Astrocyte (in vitro differentiated cells and primary cell): ENCODE results near the gene SCAPER. TPM values are rescaled to one million over a fixed set of nuclear protein-coding genes. Genes with fewer than 3 reads are reported as not detected.

Source experiments
- DNase-seq: peaks from one replicate; pipeline ENCODE4 v3.0.0-alpha.2; 2010; ENCODE audit warnings: low read depth
- FAIRE-seq: peaks from 2 replicates; lab custom pipeline; 2011; peaks lifted over from hg19 to GRCh38; lab: Jason Lieb, UNC
- H2AFZ ChIP-seq: 2 replicates; pipeline ENCODE4 v1.6.0; 2012; ENCODE audit warnings: low read depth, low read length, inconsistent platforms
- H3K27ac ChIP-seq: 2 replicates; pipeline ENCODE4 v1.5.1; 2011; ENCODE audit warnings: low read depth, low read length, inconsistent platforms
- H3K27me3 ChIP-seq: 2 replicates; pipeline ENCODE4 v1.6.0; 2011; ENCODE audit warnings: low read length, inconsistent platforms; ENCODE audit not compliant: insufficient read depth
- H3K36me3 ChIP-seq: 2 replicates; pipeline ENCODE4 v1.5.1; 2011; ENCODE audit warnings: low read length, inconsistent platforms; ENCODE audit not compliant: insufficient read depth
- H3K4me1 ChIP-seq: 2 replicates; pipeline ENCODE4 v1.5.1; 2011; ENCODE audit warnings: low read length, inconsistent platforms; ENCODE audit not compliant: insufficient read depth
- H3K4me2 ChIP-seq: 2 replicates; pipeline ENCODE4 v1.6.0; 2012; ENCODE audit warnings: low read length, inconsistent platforms
- H3K4me3 ChIP-seq: 2 replicates; pipeline ENCODE4 v1.5.1; 2011; ENCODE audit warnings: low read depth, mild to moderate bottlenecking, low read length, inconsistent platforms; ENCODE audit not compliant: insufficient read depth
- H3K79me2 ChIP-seq: 2 replicates; pipeline ENCODE4 v1.6.0; 2012; ENCODE audit warnings: mild to moderate bottlenecking, low read length, inconsistent platforms; ENCODE audit not compliant: insufficient read depth
- H3K9ac ChIP-seq: 2 replicates; pipeline ENCODE4 v1.6.0; 2012; ENCODE audit warnings: mild to moderate bottlenecking, low read length, inconsistent platforms
- H3K9me3 ChIP-seq: 2 replicates; pipeline ENCODE4 v1.5.1; 2012; ENCODE audit warnings: low read depth, mild to moderate bottlenecking, low read length, inconsistent platforms; ENCODE audit not compliant: insufficient read depth
- H4K20me1 ChIP-seq: 2 replicates; pipeline ENCODE4 v1.6.0; 2012; ENCODE audit warnings: low read length, inconsistent platforms; ENCODE audit not compliant: insufficient read depth
- H3K27ac Mint-ChIP-seq: one replicate; pipeline ENCODE4 v1.8.0; 2021; ENCODE audit warnings: mild to moderate bottlenecking, mixed read lengths; ENCODE audit not compliant: unreplicated experiment
- H3K27me3 Mint-ChIP-seq: one replicate; pipeline ENCODE4 v1.8.0; 2021; ENCODE audit warnings: low read depth, mixed read lengths; ENCODE audit not compliant: unreplicated experiment
- H3K36me3 Mint-ChIP-seq: one replicate; pipeline ENCODE4 v1.8.0; 2021; ENCODE audit warnings: low read depth, mixed read lengths; ENCODE audit not compliant: unreplicated experiment
- H3K4me1 Mint-ChIP-seq: one replicate; pipeline ENCODE4 v1.8.0; 2021; ENCODE audit warnings: low read depth, mixed read lengths; ENCODE audit not compliant: unreplicated experiment
- H3K4me3 Mint-ChIP-seq: one replicate; pipeline ENCODE4 v1.8.0; 2021; ENCODE audit warnings: mild to moderate bottlenecking, moderate library complexity, mixed read lengths; ENCODE audit not compliant: unreplicated experiment
- H3K9me3 Mint-ChIP-seq: one replicate; pipeline ENCODE4 v1.8.0; 2021; ENCODE audit warnings: mild to moderate bottlenecking, mixed read lengths; ENCODE audit not compliant: unreplicated experiment
- CTCF ChIP-seq: IDR thresholded peaks from 2 replicates; pipeline ENCODE4 v1.5.1; 2011; ENCODE audit warnings: low read depth, mild to moderate bottlenecking, inconsistent platforms, low read length, moderate library complexity; ENCODE audit not compliant: insufficient read depth
- EZH2 ChIP-seq: IDR thresholded peaks from 2 replicates; pipeline ENCODE4 v1.6.1; 2012; ENCODE audit warnings: mild to moderate bottlenecking, low read length, inconsistent platforms; ENCODE audit not compliant: insufficient read depth
- total RNA-seq: library from RNA; stranded (reverse); gene quantifications from 2 replicates; pipeline ENCODE4 v1.2.1, GENCODE V29; 2021

The SCAPER gene
- total RNA-seq, 1 donor from 2014 or later = 8.6 TPM

- Mint-ChIP-seq H3K4me1 (peaks cover 9% of the 10 kb centered on the region), H3K9me3 (peaks cover 16% of the 10 kb centered on the region), H3K4me3 (peak overlapping the region; percentile 20), H3K27ac (peak overlapping the region; percentile 43), H3K36me3 (peaks cover 6% of the 10 kb centered on the region), H3K27me3 (peaks cover 54% of the 10 kb centered on the region)
- H3K9me3 ChIP-seq = peaks cover 2% of the 10 kb centered on the region
- H4K20me1 ChIP-seq = peaks cover 17% of the 10 kb centered on the region
- H3K9ac ChIP-seq = no peak overlapping the region
- peak overlapping the region; percentile 34 for H3K4me3 ChIP-seq
- H3K27me3 ChIP-seq = peaks cover 66% of the 10 kb centered on the region
- no peak overlapping the region for H2AFZ ChIP-seq
- peaks cover 16% of the 10 kb centered on the region for H3K4me1 ChIP-seq
- FAIRE-seq = no peak
- H3K36me3 ChIP-seq = no peaks in the 10 kb centered on the region
- TF ChIP-seq CTCF = no peak
- peak; percentile 90 for TF ChIP-seq EZH2
- no peaks in the 10 kb centered on the region for H3K79me2 ChIP-seq
- no peak overlapping the region for H3K27ac ChIP-seq
- no peak for DNase-seq
- H3K4me2 ChIP-seq = peak overlapping the region; percentile 80
These were observed 559.1 kb downstream of the SCAPER start for GRCh38 chr15:76345880-76346668.

- Histone ChIP-seq H3K9me3 (peaks cover 2% of the 10 kb centered on the region), H3K27ac (no peak overlapping the region), H3K36me3 (no peaks in the 10 kb centered on the region), H2AFZ (no peak overlapping the region), H4K20me1 (peaks cover 22% of the 10 kb centered on the region), H3K4me2 (peak overlapping the region; percentile 80), H3K9ac (no peak overlapping the region), H3K79me2 (no peaks in the 10 kb centered on the region), H3K27me3 (peaks cover 71% of the 10 kb centered on the region), H3K4me1 (peaks cover 16% of the 10 kb centered on the region), H3K4me3 (no peak overlapping the region)
- H3K27me3 Mint-ChIP-seq = peaks cover 59% of the 10 kb centered on the region
- peaks cover 16% of the 10 kb centered on the region for H3K9me3 Mint-ChIP-seq
- DNase-seq (no peak), FAIRE-seq (no peak)
- no peak for TF ChIP-seq CTCF
- peak; percentile 43 for TF ChIP-seq EZH2
- H3K4me3 Mint-ChIP-seq = peak overlapping the region; percentile 5
- H3K27ac Mint-ChIP-seq = peak overlapping the region; percentile 43
- H3K36me3 Mint-ChIP-seq = peaks cover 6% of the 10 kb centered on the region
- peaks cover 11% of the 10 kb centered on the region for H3K4me1 Mint-ChIP-seq
These were observed 559.6 kb downstream of the SCAPER start for GRCh38 chr15:76345583-76345879.
